ENCODE data around the gene SRGAP3. TPM values are rescaled to one million over a fixed set of nuclear protein-coding genes. Genes with fewer than 3 reads are reported as not detected.

Gene SRGAP3
- total RNA-seq, 2 experiments from 2014 or later, result 1.8 to 2.5 TPM

GRCh38 chr3:9230596-9230995 lies 18.9 kb downstream of the SRGAP3 start:
- POLR2A ChIA-PET, result no interaction called here
- H3K27me3 Mint-ChIP-seq, result no peaks in the 10 kb centered on the region
- CTCF ChIA-PET, result no interaction called here
- DNase-seq, result no peak
- no peak overlapping the region for H3K27ac Mint-ChIP-seq
- ATAC-seq, result no peak
- H3K4me1 Mint-ChIP-seq (ENCODE audit: low read depth), result no peaks in the 10 kb centered on the region
- intact Hi-C loops (cut with micrococcal nuclease), result no loop called here
- no peak overlapping the region for H3K4me3 Mint-ChIP-seq
- no peaks in the 10 kb centered on the region for H3K36me3 Mint-ChIP-seq (ENCODE audit: low read depth)
- no peak for TF ChIP-seq CTCF (IDR thresholded peaks at IDR 0.05)
- H3K9me3 Mint-ChIP-seq, result no peaks in the 10 kb centered on the region

- H3K27me3 Mint-ChIP-seq, result no peaks in the 10 kb centered on the region
- TF ChIP-seq CTCF (IDR thresholded peaks at IDR 0.05), result no peak
- ChIA-PET POLR2A (no interaction called here), CTCF (no interaction called here)
- no peak overlapping the region for H3K4me3 Mint-ChIP-seq
- DNase-seq, result no peak
- H3K9me3 Mint-ChIP-seq, result no peaks in the 10 kb centered on the region
- H3K4me1 Mint-ChIP-seq (ENCODE audit: low read depth), result no peaks in the 10 kb centered on the region
- H3K27ac Mint-ChIP-seq, result no peak overlapping the region
- intact Hi-C loops (cut with micrococcal nuclease), result no loop called here
- H3K36me3 Mint-ChIP-seq (ENCODE audit: low read depth), result no peaks in the 10 kb centered on the region
- no peak for ATAC-seq
These were observed 19.6 kb downstream of the SRGAP3 start for GRCh38 chr3:9229879-9230278.

DNA sequence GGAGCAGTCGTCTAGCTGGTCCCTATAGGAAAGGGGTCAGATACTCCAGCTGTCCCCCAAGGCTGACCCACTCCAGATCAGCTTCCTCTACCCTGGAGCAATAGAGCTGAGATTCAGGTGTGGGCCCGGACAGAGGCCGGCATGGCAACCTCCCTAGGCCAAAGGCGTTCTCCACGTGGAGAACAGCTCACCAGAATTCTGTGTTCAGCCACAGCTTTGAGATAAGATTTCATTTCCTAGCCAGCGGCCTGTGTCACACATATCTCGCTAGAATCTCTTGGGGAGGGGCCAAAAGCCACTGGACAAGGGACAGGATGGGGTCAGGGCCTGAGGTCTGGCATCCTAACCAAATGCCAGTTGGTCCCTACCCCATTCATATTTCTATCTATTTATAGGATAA lies 20.1 kb downstream of the SRGAP3 start:
- ChIA-PET POLR2A (no interaction called here), CTCF (no interaction called here)
- H3K27ac Mint-ChIP-seq, result no peak overlapping the region
- H3K4me3 Mint-ChIP-seq, result no peak overlapping the region
- TF ChIP-seq CTCF (IDR thresholded peaks at IDR 0.05), result no peak
- intact Hi-C loops (cut with micrococcal nuclease), result no loop called here
- H3K4me1 Mint-ChIP-seq (ENCODE audit: low read depth), result peaks cover 5% of the 10 kb centered on the region
- DNase-seq (no peak), ATAC-seq (no peak)
- no peaks in the 10 kb centered on the region for H3K9me3 Mint-ChIP-seq
- no peaks in the 10 kb centered on the region for H3K36me3 Mint-ChIP-seq (ENCODE audit: low read depth)
- no peaks in the 10 kb centered on the region for H3K27me3 Mint-ChIP-seq

- ATAC-seq (no peak), DNase-seq (no peak)
- POLR2A ChIA-PET, result no interaction called here
- peaks cover 7% of the 10 kb centered on the region for H3K4me1 Mint-ChIP-seq (ENCODE audit: low read depth)
- intact Hi-C loops (cut with micrococcal nuclease), result no loop called here
- TF ChIP-seq CTCF (IDR thresholded peaks at IDR 0.05), result no peak
- H3K27ac Mint-ChIP-seq, result no peak overlapping the region
- no peak overlapping the region for H3K4me3 Mint-ChIP-seq
- no peaks in the 10 kb centered on the region for H3K27me3 Mint-ChIP-seq
- H3K36me3 Mint-ChIP-seq (ENCODE audit: low read depth), result no peaks in the 10 kb centered on the region
- CTCF ChIA-PET, result interaction anchor here (1.2 kb wide), 1 partner anchor 76 kb away, joined by 4 read pairs; no protein-coding TSS in a partner anchor
- H3K9me3 Mint-ChIP-seq, result no peaks in the 10 kb centered on the region
These were observed 23.1 kb downstream of the SRGAP3 start for GRCh38 chr3:9226326-9226725.

GRCh38 chr3:9225268-9225667 lies 24.2 kb downstream of the SRGAP3 start:
- ChIA-PET CTCF (interaction anchor here (1.2 kb wide), 1 partner anchor 77 kb away, joined by 4 read pairs; no protein-coding TSS in a partner anchor), POLR2A (no interaction called here)

More at GRCh38 chr3:9225268-9225667, 24.2 kb downstream of the SRGAP3 start:
- no peak for DNase-seq
- no peak overlapping the region for H3K27ac Mint-ChIP-seq
- H3K4me3 Mint-ChIP-seq, result no peak overlapping the region
- H3K9me3 Mint-ChIP-seq, result no peaks in the 10 kb centered on the region
- H3K4me1 Mint-ChIP-seq (ENCODE audit: low read depth), result peaks cover 7% of the 10 kb centered on the region
- H3K36me3 Mint-ChIP-seq (ENCODE audit: low read depth), result no peaks in the 10 kb centered on the region
- intact Hi-C loops (cut with micrococcal nuclease), result no loop called here
- no peak for ATAC-seq
- H3K27me3 Mint-ChIP-seq, result no peaks in the 10 kb centered on the region
- no peak for TF ChIP-seq CTCF (IDR thresholded peaks at IDR 0.05)

Data from activated CD8-positive, alpha-beta T cell treated with anti-CD3 and anti-CD28 coated beads for 36 hours (primary cell).